Endothelial cell of umbilical vein (primary cell): ENCODE data around the gene DIRAS3. TPM values are rescaled to one million over a fixed set of nuclear protein-coding genes. Genes with fewer than 3 reads are reported as not detected.

Source experiments
- BruUV-seq: library from RNA; stranded (reverse); fragments of 400-500 nt; replicated peaks from 2 replicates; lab custom pipeline; 2021; lab: Mats Ljungman, UMichigan
- CTCF ChIA-PET: fragments of 300-600, 350-600 bp; sonication (Branson Sonifier 250); formaldehyde crosslinking; loops from one replicate; lab custom pipeline; 2021; ENCODE audit warnings: antibody characterized with exemption, inconsistent platforms; lab: Charles Lee
- POLR2A ChIA-PET: fragments of 300-600, 350-600 bp; sonication (Branson Sonifier 250); formaldehyde crosslinking; loops from one replicate; lab custom pipeline; 2021; ENCODE audit warnings: antibody characterized with exemption, inconsistent platforms; lab: Charles Lee
- DNase-seq: peaks from one replicate; pipeline ENCODE4 v3.0.0-alpha.2; 2011; ENCODE audit warnings: low read depth, low spot score
- FAIRE-seq: peaks from 2 replicates; lab custom pipeline; 2011; peaks lifted over from hg19 to GRCh38; lab: Jason Lieb, UNC
- H2AFZ ChIP-seq: 2 replicates; pipeline ENCODE4 v1.6.0; 2012; ENCODE audit warnings: low read depth, low read length, control low read depth, inconsistent platforms
- H3K27ac ChIP-seq: 2 replicates; pipeline ENCODE4 v1.5.1; 2011; ENCODE audit warnings: low read depth, mild to moderate bottlenecking, control low read depth, low read length, moderate library complexity; ENCODE audit not compliant: insufficient read depth
- H3K27me3 ChIP-seq, 2 experiments: 2 replicates each; pipeline versions ENCODE4 v1.6.0 to v1.6.1; 2011; ENCODE audit warnings: low read length in 2 of 2, mixed read lengths in 1 of 2; ENCODE audit not compliant: control insufficient read depth in 2 of 2, insufficient read depth in 2 of 2
- H3K36me3 ChIP-seq, 2 experiments: 2 replicates in 1 of 2; 3 replicates in 1 of 2; pipeline ENCODE4 v1.5.1; 2011; ENCODE audit warnings: low read length in 2 of 2, mild to moderate bottlenecking in 1 of 2, moderate library complexity in 1 of 2; ENCODE audit not compliant: control insufficient read depth in 2 of 2, insufficient read depth in 2 of 2; ENCODE audit errors: extremely low read depth in 1 of 2
- H3K4me1 ChIP-seq: 3 replicates; pipeline ENCODE4 v1.5.1; 2011; ENCODE audit warnings: mild to moderate bottlenecking, low read length; ENCODE audit not compliant: control insufficient read depth, insufficient read depth; ENCODE audit errors: extremely low read depth
- H3K4me2 ChIP-seq: 2 replicates; pipeline ENCODE4 v1.6.1; 2011; ENCODE audit warnings: low read length, control low read depth, mixed read lengths; ENCODE audit not compliant: insufficient read depth
- H3K4me3 ChIP-seq, 3 experiments: fragments of 200-600 bp in 1 of 3; sonication (generic), shearing (Covaris generic) in 1 of 3; replicated peaks in 1 of 3; 2 replicates each; pipeline ENCODE4 v1.5.1; 2011 to 2016; ENCODE audit warnings: control low read depth in 3 of 3, low read length in 3 of 3, mild to moderate bottlenecking in 2 of 3, inconsistent platforms in 1 of 3, low read depth in 1 of 3, moderate library complexity in 1 of 3; ENCODE audit not compliant: insufficient read depth in 1 of 3
- H3K79me2 ChIP-seq: 2 replicates; pipeline ENCODE4 v1.6.0; 2012; ENCODE audit warnings: low read length, inconsistent platforms; ENCODE audit not compliant: control insufficient read depth, insufficient read depth
- H3K9ac ChIP-seq: replicated peaks from 2 replicates; pipeline ENCODE3; 2011; ENCODE audit warnings: low read length, control low read depth; ENCODE audit not compliant: insufficient read depth; ENCODE audit errors: extremely low read depth
- H3K9me1 ChIP-seq: replicated peaks from 3 replicates; pipeline ENCODE4 v1.6.0; 2011; ENCODE audit warnings: mild to moderate bottlenecking, low read length; ENCODE audit not compliant: control insufficient read depth, insufficient read depth; ENCODE audit errors: extremely low read depth
- H3K9me3 ChIP-seq: replicated peaks from 2 replicates; pipeline ENCODE4 v1.5.1; 2012; ENCODE audit warnings: low read length, inconsistent platforms; ENCODE audit not compliant: control insufficient read depth, insufficient read depth
- H4K20me1 ChIP-seq: replicated peaks from 2 replicates; pipeline ENCODE3; 2011; ENCODE audit warnings: mild to moderate bottlenecking, low read length; ENCODE audit not compliant: control insufficient read depth, insufficient read depth; ENCODE audit errors: extremely low read depth
- EZH2 ChIP-seq: IDR thresholded peaks from 2 replicates; pipeline ENCODE4 v1.6.1; 2012; ENCODE audit warnings: borderline replicate concordance, low read depth, mild to moderate bottlenecking, moderate library complexity, low read length, inconsistent platforms; ENCODE audit not compliant: severe bottlenecking
- FOS ChIP-seq: IDR thresholded peaks from 2 replicates; pipeline ENCODE4 v1.6.1; 2011; ENCODE audit warnings: mild to moderate bottlenecking, low read length, moderate library complexity, borderline replicate concordance; ENCODE audit not compliant: insufficient read depth
- GATA2 ChIP-seq: IDR thresholded peaks from 2 replicates; pipeline ENCODE4 v1.7.0; 2011; ENCODE audit warnings: low read depth, mild to moderate bottlenecking, moderate library complexity, mixed read lengths, low read length; ENCODE audit not compliant: insufficient read length, insufficient read depth
- JUN ChIP-seq: IDR thresholded peaks from 2 replicates; pipeline ENCODE4 v1.6.1; 2011; ENCODE audit warnings: borderline replicate concordance, low read depth; ENCODE audit not compliant: insufficient read length, insufficient read depth
- MYC ChIP-seq: IDR thresholded peaks from one replicate; pipeline ENCODE4 v1.6.1; 2011; ENCODE audit warnings: mild to moderate bottlenecking, low read depth, low read length
- POLR2A ChIP-seq: IDR thresholded peaks from 2 replicates; pipeline ENCODE4 v1.6.1; 2012; ENCODE audit warnings: low read depth, mild to moderate bottlenecking, control low read depth, low read length
- POLR2AphosphoS5 ChIP-seq: IDR thresholded peaks from 2 replicates; pipeline ENCODE4 v1.6.1; 2012; ENCODE audit warnings: low read depth, mild to moderate bottlenecking, control low read depth, low read length, moderate library complexity; ENCODE audit not compliant: insufficient read depth
- dilution Hi-C: fragments of 300-500 bp; cut with MboI; formaldehyde crosslinking; loops from one replicate; pipeline ENCODE4 v1.15.0; 2019; ENCODE audit warnings: low sequenced_read_pairs; ENCODE audit not compliant: extremely low pct_ligation_motif_present
- intact Hi-C: fragments of 100-400 bp; cut with micrococcal nuclease; formaldehyde crosslinking; loops from one replicate; pipeline ENCODE4 v1.10.0; 2022
- polyA plus RNA-seq, 4 experiments: library from polyadenylated mRNA; depleted of rRNA in 3 of 4; stranded (reverse) in 3 of 4; unstranded in 1 of 4; fragments of >200 nt; gene quantifications; 2 replicates each; pipeline versions ENCODE4 v1.2.1 to v1.2.3, GENCODE V29; 2011 to 2012; ENCODE audit warnings: missing spikeins in 1 of 4
- total RNA-seq: library from RNA; stranded (reverse); gene quantifications from 2 replicates; pipeline ENCODE4 v1.2.3, GENCODE V29; 2021
- TF ChIP-seq, protein P1 (sequence below): IDR thresholded peaks from 2 replicates; pipeline ENCODE4 v1.6.1; 2011; ENCODE audit not compliant: insufficient read depth, insufficient read length
- TF ChIP-seq, protein P2 (sequence below), 2 donors: IDR thresholded peaks; 1 replicate in 1 of 2; 2 replicates in 1 of 2; pipeline ENCODE4 v1.5.1; 2011; ENCODE audit warnings: low read length in 2 of 2, mild to moderate bottlenecking in 2 of 2, moderate library complexity in 2 of 2, control low read depth in 1 of 2, inconsistent platforms in 1 of 2, low read depth in 1 of 2; ENCODE audit not compliant: insufficient read depth in 1 of 2; ENCODE audit errors: extremely low read depth in 1 of 2

The DIRAS3 gene
- total and polyA plus RNA-seq, 2 donors (not counting 3 experiments of a cell fraction or from before 2014, with no cell fraction given) = 1.2 to 7.6 TPM

DNA sequence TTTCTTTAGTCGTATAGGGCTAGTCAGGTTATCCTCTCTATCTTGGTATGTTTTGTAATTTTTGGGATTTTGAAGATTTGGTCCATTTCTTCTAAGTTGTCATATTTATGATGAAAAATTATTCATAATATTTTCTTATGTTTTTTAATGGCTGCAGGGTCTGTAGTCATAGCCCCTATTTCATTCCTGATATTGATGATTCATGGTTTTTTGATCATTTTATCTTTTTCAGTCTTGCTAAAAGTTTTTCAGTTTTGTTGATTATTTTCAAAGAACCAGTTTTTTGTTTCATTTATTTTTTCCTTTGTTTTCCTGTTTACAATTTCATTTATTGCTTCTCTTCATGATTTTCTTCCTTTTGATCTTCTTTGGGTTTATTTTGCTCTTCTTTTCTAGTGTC, 50.2 kb downstream of the DIRAS3 start:
- POLR2A ChIA-PET = no interaction called here
- dilution Hi-C loops = no loop called here
- Histone ChIP-seq H3K9ac (no peak overlapping the region), H4K20me1 (no peaks in the 10 kb centered on the region), H3K4me1 (no peaks in the 10 kb centered on the region), H3K9me1 (no peaks in the 10 kb centered on the region), H3K79me2 (no peaks in the 10 kb centered on the region), H3K4me2 (no peak overlapping the region), H3K27me3 (no peaks in the 10 kb centered on the region), H3K36me3 (no peaks in the 10 kb centered on the region), H3K9me3 (no peaks in the 10 kb centered on the region), H3K4me3 (no peak overlapping the region), H2AFZ (no peak overlapping the region), H3K27ac (no peak overlapping the region)
- intact Hi-C loops = no loop called here
- no peak for FAIRE-seq
- CTCF ChIA-PET = no interaction called here
- DNase-seq = no peak
- no TSS peak for BruUV-seq
- TF ChIP-seq EZH2 (no peak), GATA2 (no peak), POLR2AphosphoS5 (no peak), MYC (no peak), POLR2A (no peak), JUN (no peak), FOS (no peak)
- TF ChIP-seq, protein P1, sequence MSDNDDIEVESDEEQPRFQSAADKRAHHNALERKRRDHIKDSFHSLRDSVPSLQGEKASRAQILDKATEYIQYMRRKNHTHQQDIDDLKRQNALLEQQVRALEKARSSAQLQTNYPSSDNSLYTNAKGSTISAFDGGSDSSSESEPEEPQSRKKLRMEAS = no peak
- TF ChIP-seq, protein P2, sequence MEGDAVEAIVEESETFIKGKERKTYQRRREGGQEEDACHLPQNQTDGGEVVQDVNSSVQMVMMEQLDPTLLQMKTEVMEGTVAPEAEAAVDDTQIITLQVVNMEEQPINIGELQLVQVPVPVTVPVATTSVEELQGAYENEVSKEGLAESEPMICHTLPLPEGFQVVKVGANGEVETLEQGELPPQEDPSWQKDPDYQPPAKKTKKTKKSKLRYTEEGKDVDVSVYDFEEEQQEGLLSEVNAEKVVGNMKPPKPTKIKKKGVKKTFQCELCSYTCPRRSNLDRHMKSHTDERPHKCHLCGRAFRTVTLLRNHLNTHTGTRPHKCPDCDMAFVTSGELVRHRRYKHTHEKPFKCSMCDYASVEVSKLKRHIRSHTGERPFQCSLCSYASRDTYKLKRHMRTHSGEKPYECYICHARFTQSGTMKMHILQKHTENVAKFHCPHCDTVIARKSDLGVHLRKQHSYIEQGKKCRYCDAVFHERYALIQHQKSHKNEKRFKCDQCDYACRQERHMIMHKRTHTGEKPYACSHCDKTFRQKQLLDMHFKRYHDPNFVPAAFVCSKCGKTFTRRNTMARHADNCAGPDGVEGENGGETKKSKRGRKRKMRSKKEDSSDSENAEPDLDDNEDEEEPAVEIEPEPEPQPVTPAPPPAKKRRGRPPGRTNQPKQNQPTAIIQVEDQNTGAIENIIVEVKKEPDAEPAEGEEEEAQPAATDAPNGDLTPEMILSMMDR (IDR thresholded peaks at IDR 0.05; ENCODE audit: extremely low read depth in 1 of 2, insufficient read depth in 1 of 2, low read depth in 1 of 2, low read length in 2 of 2) = no peak
